ENCODE results near the gene S100A1. TPM values are rescaled to one million over a fixed set of nuclear protein-coding genes. Genes with fewer than 3 reads are reported as not detected.

S100A1 gene
- total and polyA plus RNA-seq, 2 of the 13 experiments (the other 11 are each of a cell fraction or from before 2014, with no cell fraction given), result 120 to 251 TPM

DNA sequence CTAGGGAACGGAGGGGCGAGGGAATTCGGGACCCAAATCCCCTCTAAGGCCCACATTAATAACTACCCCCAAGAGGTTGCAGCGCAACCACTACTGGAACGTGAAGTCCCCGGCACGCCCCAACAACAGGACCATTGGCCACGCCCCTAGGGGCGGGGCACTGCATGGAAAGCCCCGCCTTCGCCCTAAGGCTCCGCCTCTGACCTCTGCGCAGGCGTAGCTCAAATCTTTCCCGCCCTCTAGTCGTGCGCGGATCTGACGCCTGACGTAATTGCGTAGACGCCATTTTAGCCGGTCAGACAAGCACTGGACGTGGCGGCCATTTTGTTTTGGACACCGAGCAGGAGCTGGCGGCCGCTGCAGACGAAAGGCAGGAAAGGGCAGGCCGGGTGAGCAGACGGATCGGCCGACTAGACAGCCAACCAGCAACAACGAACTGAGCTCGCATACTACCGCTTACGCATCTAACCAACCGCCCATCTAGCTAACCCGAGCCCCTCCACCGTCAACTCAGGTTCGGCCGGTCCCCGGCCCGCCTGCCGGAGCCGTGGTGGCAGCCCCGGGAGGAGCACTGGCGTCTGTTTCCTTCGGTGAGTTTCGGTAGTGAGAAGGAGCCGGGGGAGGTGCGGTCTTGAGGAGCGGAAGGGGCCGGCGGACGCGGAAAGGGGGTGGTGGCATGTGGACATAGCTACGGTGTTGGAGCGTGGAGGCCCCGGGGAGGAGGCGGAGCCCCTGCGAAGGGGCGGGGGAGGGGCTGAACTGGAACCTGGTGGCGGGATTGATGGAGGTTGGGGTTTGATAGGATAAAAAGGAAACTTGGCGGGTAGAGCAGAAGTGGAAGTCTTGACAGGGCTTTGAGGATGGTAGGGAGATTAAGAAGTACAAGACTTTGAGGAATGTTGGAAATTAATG lies 5.8 kb downstream of the S100A1 start, which contains the start of gene CHTOP (continued):
- TF ChIP-seq, protein P1, sequence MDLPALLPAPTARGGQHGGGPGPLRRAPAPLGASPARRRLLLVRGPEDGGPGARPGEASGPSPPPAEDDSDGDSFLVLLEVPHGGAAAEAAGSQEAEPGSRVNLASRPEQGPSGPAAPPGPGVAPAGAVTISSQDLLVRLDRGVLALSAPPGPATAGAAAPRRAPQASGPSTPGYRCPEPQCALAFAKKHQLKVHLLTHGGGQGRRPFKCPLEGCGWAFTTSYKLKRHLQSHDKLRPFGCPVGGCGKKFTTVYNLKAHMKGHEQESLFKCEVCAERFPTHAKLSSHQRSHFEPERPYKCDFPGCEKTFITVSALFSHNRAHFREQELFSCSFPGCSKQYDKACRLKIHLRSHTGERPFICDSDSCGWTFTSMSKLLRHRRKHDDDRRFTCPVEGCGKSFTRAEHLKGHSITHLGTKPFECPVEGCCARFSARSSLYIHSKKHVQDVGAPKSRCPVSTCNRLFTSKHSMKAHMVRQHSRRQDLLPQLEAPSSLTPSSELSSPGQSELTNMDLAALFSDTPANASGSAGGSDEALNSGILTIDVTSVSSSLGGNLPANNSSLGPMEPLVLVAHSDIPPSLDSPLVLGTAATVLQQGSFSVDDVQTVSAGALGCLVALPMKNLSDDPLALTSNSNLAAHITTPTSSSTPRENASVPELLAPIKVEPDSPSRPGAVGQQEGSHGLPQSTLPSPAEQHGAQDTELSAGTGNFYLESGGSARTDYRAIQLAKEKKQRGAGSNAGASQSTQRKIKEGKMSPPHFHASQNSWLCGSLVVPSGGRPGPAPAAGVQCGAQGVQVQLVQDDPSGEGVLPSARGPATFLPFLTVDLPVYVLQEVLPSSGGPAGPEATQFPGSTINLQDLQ (CRISPR knock-in tag; IDR thresholded peaks at IDR 0.05), result 0 out of 2 replicates have a peak, but pooled peaks have one; percentile 30
- TF ChIP-seq SP2 (CRISPR knock-in tag; IDR thresholded peaks at IDR 0.05) (peak; percentile 36; the same call in 1 of the 2 replicates), PLRG1 (conservative IDR thresholded peaks at IDR 0.05) (no peak), TOE1 (CRISPR knock-in tag; IDR thresholded peaks at IDR 0.05) (0 out of 2 replicates have a peak, but pooled peaks have one; percentile 7), ZNF703 (CRISPR knock-in tag; IDR thresholded peaks at IDR 0.05; ENCODE audit: borderline replicate concordance) (peak; percentile 79; the same call in 1 of the 2 replicates), KLF15 (CRISPR knock-in tag; IDR thresholded peaks at IDR 0.05; ENCODE audit: borderline replicate concordance) (no peak), IRF2 (CRISPR knock-in tag; IDR thresholded peaks at IDR 0.05) (peak; percentile 77), ZNF274 (CRISPR knock-in tag; IDR thresholded peaks at IDR 0.05) (peak; percentile 51; the same call in 1 of the 2 replicates), IRX3 (CRISPR knock-in tag; IDR thresholded peaks at IDR 0.05; ENCODE audit: borderline replicate concordance, low read depth) (no peak; the same call in 1 of the 2 replicates)
- TF ChIP-seq, protein P2, sequence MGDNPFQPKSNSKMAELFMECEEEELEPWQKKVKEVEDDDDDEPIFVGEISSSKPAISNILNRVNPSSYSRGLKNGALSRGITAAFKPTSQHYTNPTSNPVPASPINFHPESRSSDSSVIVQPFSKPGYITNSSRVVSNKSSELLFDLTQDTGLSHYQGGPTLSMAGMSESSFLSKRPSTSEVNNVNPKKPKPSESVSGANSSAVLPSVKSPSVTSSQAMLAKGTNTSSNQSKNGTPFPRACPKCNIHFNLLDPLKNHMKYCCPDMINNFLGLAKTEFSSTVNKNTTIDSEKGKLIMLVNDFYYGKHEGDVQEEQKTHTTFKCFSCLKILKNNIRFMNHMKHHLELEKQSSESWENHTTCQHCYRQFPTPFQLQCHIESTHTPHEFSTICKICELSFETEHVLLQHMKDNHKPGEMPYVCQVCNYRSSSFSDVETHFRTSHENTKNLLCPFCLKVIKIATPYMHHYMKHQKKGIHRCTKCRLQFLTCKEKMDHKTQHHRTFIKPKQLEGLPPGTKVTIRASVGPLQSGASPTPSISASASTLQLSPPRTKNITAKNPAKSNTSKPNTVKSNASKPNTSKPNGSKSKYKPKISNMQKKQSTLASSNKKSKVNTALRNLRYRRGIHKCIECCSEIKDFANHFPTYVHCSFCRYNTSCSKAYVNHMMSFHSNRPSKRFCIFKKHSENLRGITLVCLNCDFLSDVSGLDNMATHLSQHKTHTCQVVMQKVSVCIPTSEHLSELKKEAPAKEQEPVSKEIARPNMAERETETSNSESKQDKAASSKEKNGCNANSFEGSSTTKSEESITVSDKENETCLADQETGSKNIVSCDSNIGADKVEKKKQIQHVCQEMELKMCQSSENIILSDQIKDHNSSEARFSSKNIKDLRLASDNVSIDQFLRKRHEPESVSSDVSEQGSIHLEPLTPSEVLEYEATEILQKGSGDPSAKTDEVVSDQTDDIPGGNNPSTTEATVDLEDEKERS (CRISPR knock-in tag; IDR thresholded peaks at IDR 0.05), result peak; percentile 80; the same call in 1 of the 2 replicates
- TF ChIP-seq, protein P3, sequence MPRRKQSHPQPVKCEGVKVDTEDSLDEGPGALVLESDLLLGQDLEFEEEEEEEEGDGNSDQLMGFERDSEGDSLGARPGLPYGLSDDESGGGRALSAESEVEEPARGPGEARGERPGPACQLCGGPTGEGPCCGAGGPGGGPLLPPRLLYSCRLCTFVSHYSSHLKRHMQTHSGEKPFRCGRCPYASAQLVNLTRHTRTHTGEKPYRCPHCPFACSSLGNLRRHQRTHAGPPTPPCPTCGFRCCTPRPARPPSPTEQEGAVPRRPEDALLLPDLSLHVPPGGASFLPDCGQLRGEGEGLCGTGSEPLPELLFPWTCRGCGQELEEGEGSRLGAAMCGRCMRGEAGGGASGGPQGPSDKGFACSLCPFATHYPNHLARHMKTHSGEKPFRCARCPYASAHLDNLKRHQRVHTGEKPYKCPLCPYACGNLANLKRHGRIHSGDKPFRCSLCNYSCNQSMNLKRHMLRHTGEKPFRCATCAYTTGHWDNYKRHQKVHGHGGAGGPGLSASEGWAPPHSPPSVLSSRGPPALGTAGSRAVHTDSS (CRISPR knock-in tag; conservative IDR thresholded peaks at IDR 0.05), result no peak
- TF ChIP-seq, protein P4, sequence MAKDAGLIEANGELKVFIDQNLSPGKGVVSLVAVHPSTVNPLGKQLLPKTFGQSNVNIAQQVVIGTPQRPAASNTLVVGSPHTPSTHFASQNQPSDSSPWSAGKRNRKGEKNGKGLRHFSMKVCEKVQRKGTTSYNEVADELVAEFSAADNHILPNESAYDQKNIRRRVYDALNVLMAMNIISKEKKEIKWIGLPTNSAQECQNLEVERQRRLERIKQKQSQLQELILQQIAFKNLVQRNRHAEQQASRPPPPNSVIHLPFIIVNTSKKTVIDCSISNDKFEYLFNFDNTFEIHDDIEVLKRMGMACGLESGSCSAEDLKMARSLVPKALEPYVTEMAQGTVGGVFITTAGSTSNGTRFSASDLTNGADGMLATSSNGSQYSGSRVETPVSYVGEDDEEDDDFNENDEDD (CRISPR knock-in tag; IDR thresholded peaks at IDR 0.05; ENCODE audit: borderline replicate concordance), result peak; percentile 95
- TF ChIP-seq, protein P5, sequence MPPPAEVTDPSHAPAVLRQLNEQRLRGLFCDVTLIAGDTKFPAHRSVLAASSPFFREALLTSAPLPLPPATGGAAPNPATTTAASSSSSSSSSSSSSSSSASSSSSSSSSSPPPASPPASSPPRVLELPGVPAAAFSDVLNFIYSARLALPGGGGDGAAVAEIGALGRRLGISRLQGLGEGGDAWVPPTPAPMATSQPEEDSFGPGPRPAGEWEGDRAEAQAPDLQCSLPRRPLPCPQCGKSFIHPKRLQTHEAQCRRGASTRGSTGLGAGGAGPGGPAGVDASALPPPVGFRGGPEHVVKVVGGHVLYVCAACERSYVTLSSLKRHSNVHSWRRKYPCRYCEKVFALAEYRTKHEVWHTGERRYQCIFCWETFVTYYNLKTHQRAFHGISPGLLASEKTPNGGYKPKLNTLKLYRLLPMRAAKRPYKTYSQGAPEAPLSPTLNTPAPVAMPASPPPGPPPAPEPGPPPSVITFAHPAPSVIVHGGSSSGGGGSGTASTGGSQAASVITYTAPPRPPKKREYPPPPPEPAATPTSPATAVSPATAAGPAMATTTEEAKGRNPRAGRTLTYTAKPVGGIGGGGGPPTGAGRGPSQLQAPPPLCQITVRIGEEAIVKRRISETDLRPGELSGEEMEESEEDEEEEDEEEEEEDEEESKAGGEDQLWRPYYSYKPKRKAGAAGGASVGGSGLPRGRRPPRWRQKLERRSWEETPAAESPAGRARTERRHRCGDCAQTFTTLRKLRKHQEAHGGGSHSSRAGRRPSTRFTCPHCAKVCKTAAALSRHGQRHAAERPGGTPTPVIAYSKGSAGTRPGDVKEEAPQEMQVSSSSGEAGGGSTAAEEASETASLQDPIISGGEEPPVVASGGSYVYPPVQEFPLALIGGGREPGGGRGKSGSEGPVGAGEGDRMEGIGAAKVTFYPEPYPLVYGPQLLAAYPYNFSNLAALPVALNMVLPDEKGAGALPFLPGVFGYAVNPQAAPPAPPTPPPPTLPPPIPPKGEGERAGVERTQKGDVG (CRISPR knock-in tag; IDR thresholded peaks at IDR 0.05; ENCODE audit: borderline replicate concordance), result no peak
- TF ChIP-seq, protein P6, sequence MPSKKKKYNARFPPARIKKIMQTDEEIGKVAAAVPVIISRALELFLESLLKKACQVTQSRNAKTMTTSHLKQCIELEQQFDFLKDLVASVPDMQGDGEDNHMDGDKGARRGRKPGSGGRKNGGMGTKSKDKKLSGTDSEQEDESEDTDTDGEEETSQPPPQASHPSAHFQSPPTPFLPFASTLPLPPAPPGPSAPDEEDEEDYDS (CRISPR knock-in tag; IDR thresholded peaks at IDR 0.05), result peak; percentile 93
